CD4-positive, alpha-beta T cell treated with Interleukin-17A for 4 hours (primary cell): ENCODE measurements around the gene KIF3B.
"Not testable (repeated sequence)": the region's sequence is repeated elsewhere in the genome, so short reads cannot be mapped to it uniquely, and the experiment has no call there.

Experiments
- DNase-seq: peaks from one replicate; pipeline ENCODE4 v3.0.0-alpha.2; 2020; ENCODE audit warnings: mixed read lengths

Gene KIF3B

GRCh38 chr20:32296819-32297420 lies 19.5 kb downstream of the KIF3B start:
- DNase-seq: no peak

DNA sequence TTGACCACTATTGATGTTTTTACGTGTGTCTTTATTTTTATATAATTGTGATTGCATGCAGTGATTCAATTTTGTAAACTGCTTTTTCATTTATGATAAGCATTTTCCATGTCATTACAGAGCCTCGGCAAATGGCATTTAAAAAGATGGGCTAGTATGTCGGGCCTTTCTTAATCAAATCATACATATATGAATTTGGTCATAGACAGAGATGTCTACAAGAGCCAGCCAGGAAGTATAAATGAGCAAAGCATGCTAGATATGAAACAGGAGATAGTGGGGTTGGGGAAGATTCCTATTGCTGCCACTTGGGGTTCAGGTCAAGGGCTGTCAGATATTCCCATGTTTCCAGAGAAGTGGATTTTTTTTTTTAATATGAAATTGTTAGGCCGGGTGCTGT lies 20.0 kb downstream of the KIF3B start:
- DNase-seq: no peak

GRCh38 chr20:32300647-32301046 lies 23.2 kb downstream of the KIF3B start:
- no peak for DNase-seq

DNA sequence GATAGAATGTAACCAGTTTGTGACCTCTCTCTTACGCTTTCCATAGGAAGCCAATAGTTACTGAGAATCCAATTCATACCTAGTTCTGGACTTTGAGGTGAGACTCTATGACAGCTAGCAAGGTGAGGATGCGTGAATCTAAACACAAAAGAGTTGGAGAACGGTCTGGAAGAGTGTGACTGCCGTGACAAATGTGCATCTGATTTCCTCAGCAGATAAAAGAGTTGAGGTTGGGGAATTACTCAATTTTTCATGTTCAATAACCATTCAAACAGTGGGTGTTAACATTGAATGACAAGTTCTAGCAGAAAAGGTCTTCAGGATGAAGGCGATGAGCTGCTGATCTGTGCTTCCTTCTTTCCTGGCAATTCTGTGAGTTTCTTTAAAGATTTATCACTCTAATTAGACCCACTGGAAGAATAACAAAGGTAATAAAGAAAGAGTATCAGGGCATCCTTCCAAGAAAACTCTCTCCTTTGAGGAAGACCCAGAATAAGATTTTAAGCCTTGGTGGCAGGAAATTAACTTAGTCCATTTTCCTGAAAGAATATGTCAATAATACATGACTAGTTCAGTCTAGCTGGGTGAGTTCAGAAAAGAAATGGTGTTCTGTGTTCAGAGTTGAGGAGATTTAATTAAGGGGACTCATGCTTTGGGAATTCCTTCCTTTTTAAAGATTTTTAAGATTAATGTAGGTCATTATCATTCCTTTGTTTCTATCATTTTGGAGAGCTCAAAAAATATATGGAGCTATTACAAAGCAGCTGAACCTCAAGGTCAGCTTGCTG lies 24.5 kb downstream of the KIF3B start:
- DNase-seq: no peak

GRCh38 chr20:32302507-32302872 lies 25.0 kb downstream of the KIF3B start:
- DNase-seq: no peak

GRCh38 chr20:32304131-32304746 lies 26.8 kb downstream of the KIF3B start:
- no peak for DNase-seq

- no peak for DNase-seq
Observed at GRCh38 chr20:32312718-32313424, 35.4 kb downstream of the KIF3B start.

- DNase-seq: no peak
Observed at GRCh38 chr20:32314768-32315167, 37.3 kb downstream of the KIF3B start.

DNA sequence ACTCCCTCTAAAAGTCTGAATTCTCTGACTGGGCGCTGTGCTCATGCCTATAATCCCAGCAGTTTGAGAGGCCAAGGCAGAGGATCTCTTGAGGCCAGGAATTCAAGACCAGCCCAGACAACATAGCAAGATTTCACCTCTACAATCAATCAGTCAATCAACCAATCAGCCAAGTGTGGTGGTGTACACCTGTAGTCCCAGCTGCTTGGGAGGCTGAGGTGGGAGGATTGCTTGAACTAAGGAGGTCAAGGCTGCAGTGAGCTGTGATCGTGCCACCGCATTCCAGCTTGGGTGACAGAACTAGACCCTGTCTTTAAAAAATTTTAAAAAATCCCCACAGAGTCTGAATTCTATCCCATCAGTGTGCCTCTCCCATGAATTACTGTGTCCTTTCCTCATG lies 37.9 kb downstream of the KIF3B start:
- DNase-seq: no peak

- DNase-seq: no peak
Observed at GRCh38 chr20:32315891-32316290, 38.4 kb downstream of the KIF3B start.

DNA sequence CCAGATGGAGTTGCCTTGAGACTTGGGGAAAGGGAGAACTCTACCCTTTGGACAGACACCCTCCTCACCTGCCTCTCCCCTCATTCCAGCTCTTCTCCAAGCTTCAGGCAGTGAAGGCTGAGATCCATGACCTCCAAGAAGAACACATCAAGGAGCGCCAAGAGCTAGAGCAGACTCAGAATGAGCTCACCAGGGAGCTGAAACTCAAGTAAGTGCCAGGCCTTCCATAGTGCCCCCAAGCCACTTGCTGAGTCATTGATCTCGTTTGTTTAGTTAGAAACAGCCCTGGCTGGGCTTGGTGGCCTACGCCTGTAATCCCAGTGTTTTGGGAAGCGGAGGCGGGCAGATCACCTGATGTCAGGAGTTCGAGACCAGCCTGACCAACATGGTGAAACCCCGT lies 39.2 kb downstream of the KIF3B start:
- no peak for DNase-seq

DNA sequence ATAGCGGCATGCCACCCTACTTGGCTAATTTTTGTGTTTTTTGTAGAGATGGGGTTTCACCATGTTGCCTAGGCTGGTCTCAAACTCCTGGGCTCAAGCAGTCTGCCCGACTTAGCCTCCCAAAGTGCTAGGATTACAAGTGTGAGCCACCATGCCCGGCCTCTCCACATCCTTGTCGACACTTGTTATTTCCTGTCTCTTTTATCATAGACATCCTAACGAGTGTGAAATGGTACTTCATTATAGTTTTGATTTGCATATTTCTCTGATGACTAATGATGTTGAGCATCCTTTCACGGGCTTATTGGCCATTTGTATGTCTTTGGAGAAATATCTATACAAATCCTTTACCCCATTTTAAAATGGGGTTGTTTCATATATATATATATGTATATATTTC lies 41.6 kb downstream of the KIF3B start:
- no peak for DNase-seq

- no peak for DNase-seq
Observed at GRCh38 chr20:32320305-32320704, 42.9 kb downstream of the KIF3B start.

GRCh38 chr20:32321390-32321789 lies 43.9 kb downstream of the KIF3B start:
- no peak for DNase-seq

- DNase-seq: not testable (repeated sequence)
Observed at GRCh38 chr20:32322260-32322659, 44.8 kb downstream of the KIF3B start.

GRCh38 chr20:32323761-32324160 lies 46.3 kb downstream of the KIF3B start:
- DNase-seq: not testable (repeated sequence)

DNA sequence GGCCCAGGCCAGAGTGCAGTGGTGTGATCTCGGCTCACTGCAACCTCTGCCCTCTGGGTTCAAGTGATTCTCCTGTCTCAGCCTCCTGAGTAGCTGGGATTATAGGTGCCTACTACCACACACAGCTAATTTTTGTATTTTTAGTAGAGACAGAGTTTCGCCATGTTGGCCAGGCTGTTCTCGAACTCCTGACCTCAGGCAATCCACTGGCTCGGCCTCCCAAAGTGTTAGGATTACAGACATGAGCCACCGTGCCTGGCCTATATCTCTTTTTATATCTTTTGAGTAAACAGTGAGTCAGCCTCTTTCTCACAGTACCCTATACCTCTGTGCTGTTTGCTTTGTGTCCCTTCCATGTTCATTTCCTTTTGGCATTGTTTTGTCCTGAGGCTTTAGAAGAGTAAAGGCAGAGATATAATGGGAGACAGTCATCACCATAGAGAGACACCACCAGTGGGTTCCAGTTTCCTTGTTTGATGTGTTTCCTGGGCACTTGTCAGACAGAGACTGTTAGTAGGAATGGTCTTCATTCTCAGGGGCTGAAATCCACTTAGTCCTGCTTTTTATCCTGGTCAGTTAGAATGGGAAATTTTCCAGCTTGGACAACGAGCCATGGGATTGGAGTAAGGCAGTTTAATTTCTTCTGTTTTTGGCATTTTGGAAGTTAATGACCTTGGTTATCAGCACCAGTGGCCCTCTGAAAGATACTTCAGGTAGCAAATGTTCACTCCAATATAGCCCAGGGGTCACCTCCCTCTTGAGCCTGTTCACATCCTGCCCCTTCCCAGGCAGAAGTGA lies 48.5 kb downstream of the KIF3B start:
- no peak for DNase-seq

- no peak for DNase-seq
Observed at GRCh38 chr20:32326504-32326845, 49.0 kb downstream of the KIF3B start.

GRCh38 chr20:32327087-32327681 lies 49.7 kb downstream of the KIF3B start:
- DNase-seq: no peak

DNA sequence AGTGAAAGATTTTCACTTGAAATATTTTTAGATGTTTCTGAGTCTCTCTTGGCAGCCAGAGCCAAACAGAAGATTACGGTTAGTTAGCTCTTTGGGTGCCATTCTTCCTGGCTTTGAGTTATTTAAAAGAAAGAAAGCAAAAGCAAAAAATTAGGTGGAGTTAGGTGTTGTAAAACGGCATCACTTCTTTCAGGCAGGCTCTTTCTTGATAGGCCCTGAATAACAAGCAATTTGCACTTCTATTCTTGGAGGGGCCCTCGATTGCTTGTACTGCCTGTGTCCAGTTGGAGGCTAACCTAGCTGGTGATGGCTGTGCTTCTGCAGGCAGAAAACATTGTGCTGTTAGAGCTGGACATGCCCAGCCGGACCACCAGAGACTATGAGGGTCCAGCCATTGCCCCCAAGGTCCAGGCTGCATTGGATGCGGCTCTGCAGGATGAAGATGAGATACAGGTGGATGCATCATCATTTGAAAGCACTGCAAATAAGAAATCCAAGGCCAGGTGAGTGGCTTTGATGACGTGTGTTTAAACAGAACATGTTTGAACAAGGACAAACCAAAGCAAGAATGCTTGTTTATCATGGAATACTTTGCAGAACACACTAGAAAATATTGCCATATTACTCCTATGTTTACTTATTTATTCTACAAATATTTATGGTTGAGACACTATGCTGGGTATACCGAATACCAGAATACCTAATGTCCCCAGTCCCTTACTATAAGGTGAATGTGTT lies 52.5 kb downstream of the KIF3B start:
- no peak for DNase-seq

DNA sequence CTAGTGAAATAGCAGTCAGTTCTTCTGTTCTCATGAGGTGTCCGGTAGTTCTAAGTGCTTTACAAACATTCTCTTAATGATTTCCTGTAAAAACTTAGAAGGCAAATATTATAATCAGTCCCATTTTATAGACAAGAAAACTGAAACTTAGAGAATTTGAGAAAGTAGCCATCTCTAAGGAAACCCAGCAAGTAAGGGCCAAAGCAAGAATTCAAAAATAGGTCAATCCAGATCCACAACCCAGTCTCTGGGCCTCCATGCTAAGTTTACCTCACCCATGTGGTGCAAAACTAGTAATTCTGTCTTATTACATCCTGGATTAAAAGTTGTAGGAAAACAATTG lies 53.1 kb downstream of the KIF3B start:
- no peak for DNase-seq

- no peak for DNase-seq
Observed at GRCh38 chr20:32332614-32333013, 55.2 kb downstream of the KIF3B start.
